Heart left ventricle (tissue), 13 donors: ENCODE results near the gene STAT3.

Experiments
- CTCF ChIP-seq, 12 donors: fragments of 200-600 bp; sonication (generic) in 4 of 12; IDR thresholded peaks; one replicate each; pipeline versions ENCODE4 v1.5.0 to v1.8.0; 2018 to 2022; ENCODE audit warnings: antibody characterized with exemption in 12 of 12, mild to moderate bottlenecking in 5 of 12
- POLR2A ChIP-seq, 2 donors: fragments of 450-650 bp; IDR thresholded peaks; one replicate each; pipeline ENCODE4 v1.6.1; 2017; ENCODE audit warnings: antibody characterized with exemption in 2 of 2, mild to moderate bottlenecking in 2 of 2, moderate library complexity in 2 of 2
- donor health status: ischemic (EF 13 %, LVEDD 7.1; RV severe dilation, severe dysfunction).
- donor health status: DM: no; HTN: yes; CAD: no.
- donor health status: DM: no; HTN: no; CAD: no.
- donor health status: ischemic (EF 25% LVEDD 6.9; RV normal size, moderate dysfunction).
- donor health status: ischemic (EF 25% LVEDD 5.7; RV mildly dilated, moderate dysfunction).
- donor health status: ischemic (EF 35%, LVEDD 5.7; RV mildly dilated, moderate dysfunction).
- donor health status: nonischemic (EF 11% LVEDD 7.7; RV severe dilation, severe dysfunction).
- donor health status: DM: yes; HTN: yes; CAD: no.
- donor health status: PGD.
- donor health status: ischemic (EF 29% LVEDD 5.4; RV normal size, mild dysfunction).
- donor health status: nonischemic (EF 23%, LVEDD 6.1; RV moderate dilation, normal function).

- no peak for TF ChIP-seq POLR2A (IDR thresholded peaks at IDR 0.05)
- TF ChIP-seq CTCF (IDR thresholded peaks at IDR 0.05): no peak
Observed at GRCh38 chr17:42431758-42432161, 43.5 kb upstream of the STAT3 start.
